IPS DF 4.7 (cell line): ENCODE data around the gene GABRQ.

Source experiments
- DNase-seq: peaks from one replicate; pipeline ENCODE4 v3.0.0-alpha.2; 2013; ENCODE audit warnings: low spot score; ENCODE audit errors: extremely low read depth

GABRQ gene

DNA sequence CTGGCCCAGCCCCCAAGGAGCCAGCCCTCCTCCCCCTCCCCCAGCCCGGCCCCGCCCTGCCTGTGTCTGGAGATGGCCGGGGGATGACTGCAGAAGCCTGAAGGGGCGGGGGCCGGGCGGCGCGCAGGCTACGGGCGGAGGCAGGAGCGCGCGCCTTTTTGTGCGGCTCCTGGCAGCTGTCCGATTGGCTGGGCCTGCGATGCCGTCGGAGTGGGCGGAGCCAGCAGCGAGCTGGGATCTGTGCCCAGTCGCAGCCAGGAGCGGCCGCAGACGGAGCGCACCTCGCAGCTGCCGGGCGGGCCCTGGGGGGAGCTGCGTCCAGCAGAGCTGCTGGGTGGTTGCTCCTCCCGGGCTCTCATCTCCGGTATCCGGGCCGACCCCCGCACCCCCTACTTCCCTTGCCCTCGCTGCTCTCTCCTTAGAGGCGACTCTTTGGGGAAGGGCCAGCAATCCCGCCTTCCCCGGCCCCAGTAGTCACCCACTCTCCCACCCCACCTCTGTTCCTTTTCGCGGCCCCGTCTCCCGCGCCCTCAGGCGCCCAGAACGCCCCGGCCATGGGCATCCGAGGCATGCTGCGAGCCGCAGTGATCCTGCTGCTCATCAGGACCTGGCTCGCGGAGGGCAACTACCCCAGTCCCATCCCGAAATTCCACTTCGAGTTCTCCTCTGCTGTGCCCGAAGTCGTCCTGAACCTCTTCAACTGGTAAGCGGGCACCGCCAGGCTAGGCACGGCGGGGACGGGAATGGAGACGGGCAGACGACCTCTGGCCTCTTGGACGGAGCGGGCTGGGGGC, at the start of gene GABRQ:
GABRQ (plus strand) TSS at position 247 of the 794 bp plus-strand sequence; CDS start at position 555, 308 bp downstream.
- DNase-seq = no peak

- no peak for DNase-seq
These were observed 49.5 kb upstream of the GABRQ start for GRCh38 chrX:152588206-152588605.

DNA sequence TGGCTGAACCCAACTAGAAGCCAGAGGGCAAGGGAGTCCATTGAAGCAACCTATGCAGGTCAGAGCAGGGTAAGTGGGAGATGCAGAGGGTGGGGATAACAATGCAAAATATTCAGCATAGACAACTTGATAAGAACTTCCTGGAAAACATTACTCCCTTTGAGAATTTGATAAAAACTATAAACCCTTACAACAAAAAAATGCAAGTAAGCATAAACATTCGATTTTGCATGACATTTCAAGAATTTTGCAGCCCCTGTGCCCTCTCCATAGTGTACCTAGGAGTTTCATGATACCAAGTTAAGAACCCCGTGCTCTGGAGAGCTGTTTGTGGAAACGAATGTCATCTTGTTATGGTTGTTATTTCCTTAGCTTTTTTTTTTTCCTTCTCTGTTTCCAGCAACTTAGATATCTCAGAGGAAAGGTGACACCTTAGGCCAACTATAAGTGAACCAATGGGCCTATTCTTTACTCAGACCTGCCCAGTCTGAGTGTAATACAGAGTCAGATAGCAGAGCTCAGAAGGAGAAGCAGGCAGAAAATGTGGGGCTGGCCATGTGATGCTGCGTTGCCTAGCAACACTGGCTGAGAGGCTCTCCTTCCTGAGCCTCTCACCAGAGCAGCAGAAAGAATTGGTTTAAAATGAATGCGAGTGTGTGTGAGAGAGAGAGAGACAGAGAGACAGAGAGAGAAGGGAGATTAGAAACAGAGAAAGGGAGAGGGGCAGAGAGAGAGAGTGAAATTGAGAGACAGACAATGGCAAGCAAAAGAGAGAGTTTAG, 36.7 kb upstream of the GABRQ start:
- DNase-seq = no peak

DNA sequence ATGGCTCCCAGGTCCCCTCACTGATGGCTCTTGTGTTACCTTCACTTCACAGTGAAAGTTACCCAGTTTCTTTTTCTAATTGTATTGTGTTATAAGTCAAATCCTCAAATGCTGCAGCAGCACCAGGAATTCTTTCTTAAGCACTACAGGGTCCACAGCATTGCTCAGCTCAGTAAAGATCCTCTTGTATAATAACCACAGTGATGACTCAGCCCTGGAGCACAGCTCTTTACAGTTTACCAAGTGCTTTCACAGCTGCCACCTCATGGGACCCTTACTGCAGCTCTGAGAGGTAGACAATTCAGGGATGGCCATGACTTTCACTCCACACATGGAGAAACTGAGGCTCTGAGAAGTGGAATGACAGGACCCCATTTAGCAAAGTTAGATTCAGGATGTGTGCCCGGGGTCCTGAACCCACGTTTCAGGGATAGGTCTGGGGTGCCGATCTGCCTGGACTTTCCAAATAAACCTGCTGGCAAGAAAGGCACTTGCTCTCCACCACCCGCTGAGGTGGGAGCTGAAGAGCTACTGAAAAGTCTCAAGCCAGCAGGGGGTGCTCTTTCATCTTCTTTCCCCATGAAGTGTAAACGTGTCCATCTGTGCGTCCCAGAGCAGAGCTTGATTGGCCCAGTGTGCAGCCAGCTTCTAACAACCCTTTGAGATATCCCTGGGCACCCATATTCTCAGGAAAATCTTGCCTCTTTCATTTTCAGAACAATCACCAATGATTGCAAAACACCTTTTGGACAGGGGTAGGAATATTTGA, 35.7 kb upstream of the GABRQ start:
- DNase-seq = peak; percentile 11

GRCh38 chrX:152614791-152615190, 22.9 kb upstream of the GABRQ start:
- no peak for DNase-seq

- DNase-seq = no peak
These were observed 17.8 kb upstream of the GABRQ start for GRCh38 chrX:152619897-152620296.

GRCh38 chrX:152632445-152633097, 5.1 kb upstream of the GABRQ start:
- DNase-seq = no peak

- DNase-seq = no peak
These were observed 1.8 kb upstream of the GABRQ start for GRCh38 chrX:152635941-152636340.

GRCh38 chrX:152638443-152638904, 779 bp downstream of the GABRQ start:
- no peak for DNase-seq

DNA sequence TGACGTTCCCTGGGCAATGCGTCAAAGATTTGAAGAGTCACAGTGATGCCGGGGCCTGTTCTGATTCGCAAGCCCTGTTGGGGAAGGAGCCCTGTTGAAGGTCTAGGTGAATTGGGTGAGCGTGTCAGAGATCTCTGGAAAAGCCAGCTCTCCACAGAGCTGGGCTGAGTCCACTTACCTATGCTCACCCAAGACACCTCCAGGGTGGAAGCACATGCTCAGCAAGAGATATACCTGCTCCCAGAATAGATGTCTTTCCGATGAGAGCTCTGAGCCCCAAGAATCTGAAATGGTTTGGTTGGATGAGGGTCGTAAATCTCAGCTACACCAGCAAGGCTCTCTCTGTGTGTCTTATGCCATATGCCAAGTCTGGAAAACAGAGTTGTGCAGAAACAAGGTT, 1.7 kb downstream of the GABRQ start:
- DNase-seq = no peak

DNA sequence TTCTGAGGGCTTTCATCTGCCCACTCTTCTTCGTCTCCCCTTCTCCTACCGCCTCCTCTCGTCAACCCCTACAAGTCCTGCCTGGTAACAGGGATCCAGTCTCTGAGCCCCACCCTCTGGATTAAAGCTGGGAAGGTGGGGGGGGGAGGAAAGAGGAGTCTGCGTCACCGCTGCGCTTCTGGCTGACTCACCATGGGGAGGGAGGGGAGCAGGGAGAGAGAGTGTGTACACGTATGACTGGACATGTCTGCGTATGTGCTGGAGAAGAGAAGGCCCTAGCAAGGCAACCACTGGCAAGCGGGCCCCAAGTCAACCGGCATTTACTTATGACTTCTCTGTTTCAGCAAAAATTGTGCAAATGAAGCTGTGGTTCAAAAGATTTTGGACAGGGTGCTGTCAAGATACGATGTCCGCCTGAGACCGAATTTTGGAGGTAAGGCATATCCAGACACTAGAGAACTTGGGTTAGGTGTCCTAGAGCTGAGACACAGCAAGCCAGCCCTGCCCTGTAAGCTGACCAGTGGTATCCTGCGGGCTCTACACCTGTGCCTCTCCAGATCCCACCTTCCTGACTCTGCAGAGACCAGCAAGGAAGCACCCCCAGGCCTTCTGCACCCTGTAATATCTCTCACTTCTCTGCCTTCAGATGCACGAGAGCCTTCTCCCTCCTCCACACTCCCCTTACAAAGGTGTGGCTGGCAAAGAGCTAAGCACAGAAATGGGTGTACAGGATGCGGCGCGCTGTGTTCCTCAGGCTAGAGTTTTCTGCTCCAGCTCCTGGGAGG, 2.5 kb downstream of the GABRQ start:
- no peak for DNase-seq

DNA sequence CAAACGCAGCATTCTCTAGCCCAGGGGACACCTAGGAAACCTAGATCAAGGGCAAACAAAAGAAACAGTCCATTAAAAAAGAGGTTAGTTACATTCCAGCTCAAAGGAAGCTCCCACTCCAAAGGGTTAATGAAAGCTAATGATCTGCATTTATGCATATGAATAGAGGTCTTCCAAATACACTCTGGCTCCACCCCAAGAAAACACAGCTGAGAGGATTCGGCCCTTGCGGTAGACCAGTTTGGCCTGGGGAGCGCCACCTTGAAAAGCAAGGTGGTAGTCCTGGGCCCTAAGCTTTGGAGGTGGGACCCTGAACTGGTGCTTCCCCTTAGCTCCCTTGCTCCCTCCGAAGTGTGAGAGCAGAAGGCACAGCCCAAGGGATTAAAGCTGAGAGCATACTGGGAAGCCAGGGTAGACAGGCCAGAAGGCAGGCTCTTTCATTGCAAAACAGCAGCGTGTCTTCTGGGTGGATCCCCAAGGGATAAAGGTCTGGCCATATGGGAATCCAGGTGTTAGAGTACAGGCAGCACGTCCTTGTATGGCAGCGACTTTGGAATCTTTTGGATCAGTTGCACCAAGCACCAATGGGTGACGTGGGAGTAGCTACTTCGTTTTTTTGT, 3.7 kb downstream of the GABRQ start:
- DNase-seq = no peak

- DNase-seq = no peak
These were observed 4.3 kb downstream of the GABRQ start for GRCh38 chrX:152641996-152642395.

GRCh38 chrX:152642931-152643564, 5.4 kb downstream of the GABRQ start:
- no peak for DNase-seq

GRCh38 chrX:152646961-152647360, 9.3 kb downstream of the GABRQ start:
- no peak for DNase-seq

- no peak for DNase-seq
These were observed 10.3 kb downstream of the GABRQ start for GRCh38 chrX:152647978-152648377.

- DNase-seq = no peak
These were observed 14.4 kb downstream of the GABRQ start for GRCh38 chrX:152652060-152652459.

DNA sequence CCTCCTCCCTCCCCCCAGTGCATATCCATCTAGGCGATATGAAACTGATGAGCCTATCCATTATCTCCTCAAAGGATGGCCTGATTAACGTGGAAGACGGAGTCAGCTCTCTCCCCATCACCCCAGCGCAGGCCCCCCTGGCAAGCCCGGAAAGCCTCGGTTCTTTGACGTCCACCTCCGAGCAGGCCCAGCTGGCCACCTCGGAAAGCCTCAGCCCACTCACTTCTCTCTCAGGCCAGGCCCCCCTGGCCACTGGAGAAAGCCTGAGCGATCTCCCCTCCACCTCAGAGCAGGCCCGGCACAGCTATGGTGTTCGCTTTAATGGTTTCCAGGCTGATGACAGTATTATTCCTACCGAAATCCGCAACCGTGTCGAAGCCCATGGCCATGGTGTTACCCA, 14.8 kb downstream of the GABRQ start:
- no peak for DNase-seq

- no peak for DNase-seq
These were observed 18.4 kb downstream of the GABRQ start for GRCh38 chrX:152656087-152656486.

GRCh38 chrX:152656890-152657289, 19.2 kb downstream of the GABRQ start:
- DNase-seq = no peak
